ENCODE data around the gene WDFY4.

The WDFY4 gene

GRCh38 chr10:48684792-48685623, at the start of gene WDFY4:
Gene WDFY4 (plus strand): TSS chr10:48684873. CDS start chr10:48709733, 24,860 bp downstream.
- in situ Hi-C loops (cut with HindIII; ENCODE audit: low sequenced_read_pairs) = no loop called here

- in situ Hi-C loops (cut with HindIII; ENCODE audit: low sequenced_read_pairs) = loop anchor here (25.0 kb wide), 1 partner anchor 98 kb away; no protein-coding TSS in a partner anchor
These were observed 49.6 kb upstream of the WDFY4 start for GRCh38 chr10:48634984-48635557.

DNA sequence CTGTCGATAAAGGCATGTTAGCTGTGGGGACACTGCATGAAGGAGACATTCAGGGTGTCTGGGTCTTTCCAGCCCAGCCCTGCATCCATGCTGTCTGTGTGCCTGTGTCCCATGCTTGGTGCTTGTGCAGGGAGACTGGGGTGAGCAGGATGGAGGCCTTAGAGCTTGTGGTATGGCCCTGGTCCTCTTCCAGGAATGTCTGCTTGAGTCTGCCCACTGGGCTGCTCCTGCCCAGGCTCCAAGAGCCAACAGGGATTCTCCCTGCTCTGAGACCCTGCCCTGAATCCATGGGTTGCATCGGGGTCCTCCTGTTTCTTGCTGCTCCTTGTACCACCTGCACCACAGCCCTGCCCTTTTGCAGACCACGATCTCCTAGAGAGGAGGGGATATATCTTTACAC, 48.4 kb upstream of the WDFY4 start:
- in situ Hi-C loops (cut with HindIII; ENCODE audit: low sequenced_read_pairs) = loop anchor here (25.0 kb wide), 1 partner anchor 99 kb away; no protein-coding TSS in a partner anchor

DNA sequence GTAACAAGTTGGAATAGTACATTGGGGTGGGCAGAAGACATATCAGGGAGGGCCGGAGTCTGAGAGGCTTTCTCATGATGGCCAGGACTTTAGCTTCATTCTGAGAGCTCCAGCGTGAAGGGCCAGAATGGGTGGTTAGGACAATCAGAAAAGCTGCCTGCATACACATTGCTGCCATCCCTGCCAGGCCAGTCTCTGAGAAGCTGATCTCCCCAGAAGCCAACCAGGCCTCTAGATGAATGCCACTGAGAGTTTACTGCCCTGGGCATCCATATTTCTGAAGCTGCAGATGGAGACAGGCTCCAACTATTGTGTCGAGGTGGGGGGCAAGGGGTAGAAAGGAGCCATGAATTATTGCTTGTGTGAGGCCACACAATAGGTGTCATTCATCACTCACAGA, 47.8 kb upstream of the WDFY4 start:
- in situ Hi-C loops (cut with HindIII; ENCODE audit: low sequenced_read_pairs) = loop anchor here (25.0 kb wide), 1 partner anchor 100 kb away; no protein-coding TSS in a partner anchor

DNA sequence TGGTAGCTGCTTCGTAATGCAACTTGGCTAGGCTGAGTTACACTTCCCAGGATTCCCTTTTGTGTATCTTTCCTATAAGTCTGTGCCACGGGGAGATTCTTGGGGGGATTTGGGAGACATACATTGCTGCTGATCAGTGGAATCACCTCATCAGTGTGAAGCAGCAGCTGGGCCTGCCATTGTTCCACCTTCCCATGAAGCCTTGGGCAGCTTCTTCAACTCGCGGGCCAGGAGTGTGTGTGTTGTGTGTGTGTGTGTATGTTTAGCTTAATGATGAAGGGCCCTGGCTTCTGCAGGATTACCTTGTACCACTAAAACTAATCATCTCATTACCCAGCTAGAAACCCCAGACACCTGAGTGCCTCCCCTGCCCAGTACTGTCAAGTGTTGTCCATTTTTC, 46.5 kb upstream of the WDFY4 start:
- in situ Hi-C loops (cut with HindIII; ENCODE audit: low sequenced_read_pairs) = loop anchor here (25.0 kb wide), 1 partner anchor 101 kb away; no protein-coding TSS in a partner anchor

DNA sequence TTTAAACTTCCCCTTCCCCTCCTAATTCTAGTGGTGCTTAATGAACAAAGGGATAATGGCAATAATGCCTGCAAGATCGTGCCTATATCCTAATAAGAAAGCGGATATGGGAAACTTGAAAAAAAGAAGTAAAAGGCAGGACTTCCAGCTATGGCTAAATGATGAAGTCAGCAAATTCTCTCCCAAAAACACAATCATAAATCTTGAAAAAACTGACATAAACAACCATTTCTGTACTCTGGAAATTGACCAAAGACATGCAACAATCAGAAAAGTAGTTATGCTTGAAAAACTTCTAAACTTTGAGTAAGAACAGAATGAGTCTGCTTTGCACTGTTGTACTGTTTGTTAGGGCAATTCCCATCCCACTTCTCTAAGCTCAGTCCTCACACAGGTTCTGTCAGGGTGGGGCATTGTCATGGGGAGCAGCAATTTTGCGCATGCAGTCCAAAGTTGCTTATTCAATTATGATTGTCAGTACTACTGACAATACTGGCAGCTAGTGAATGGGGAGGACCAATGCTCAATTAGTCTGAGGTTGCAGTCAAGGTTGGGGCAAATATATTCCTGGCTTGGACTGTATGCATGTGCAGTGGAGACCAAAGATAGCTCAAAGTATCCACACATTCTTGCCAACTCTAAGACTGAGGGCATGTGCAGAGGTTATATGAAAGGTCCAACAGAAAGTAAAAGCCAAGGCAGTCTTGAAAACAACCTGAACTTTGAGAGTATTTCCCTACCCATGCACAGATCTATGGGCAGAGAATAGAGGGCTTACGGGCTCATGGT, 45.7 kb upstream of the WDFY4 start:
- in situ Hi-C loops (cut with HindIII; ENCODE audit: low sequenced_read_pairs) = loop anchor here (25.0 kb wide), 1 partner anchor 102 kb away; no protein-coding TSS in a partner anchor

- in situ Hi-C loops (cut with HindIII; ENCODE audit: low sequenced_read_pairs) = loop anchor here (25.0 kb wide), 1 partner anchor 102 kb away; no protein-coding TSS in a partner anchor
These were observed 45.0 kb upstream of the WDFY4 start for GRCh38 chr10:48639632-48640031.

DNA sequence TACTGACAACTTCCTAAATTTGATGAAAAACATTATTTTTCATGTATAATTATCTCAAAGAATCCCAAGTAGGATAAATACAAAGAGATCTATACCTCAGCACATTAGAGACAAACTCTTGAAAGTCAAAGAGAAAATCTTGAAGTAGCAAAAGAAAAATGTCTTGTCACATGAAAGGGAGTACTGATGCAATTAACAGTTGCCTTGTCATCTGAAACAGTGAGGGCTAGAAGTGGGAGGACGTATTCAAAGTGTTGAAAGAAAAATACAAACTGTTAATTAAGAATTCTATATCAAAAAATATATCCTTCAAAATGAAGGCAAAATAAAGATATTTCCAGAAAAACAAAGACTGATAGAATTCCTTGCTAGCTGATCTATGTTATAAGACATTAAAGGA, 44.3 kb upstream of the WDFY4 start:
- in situ Hi-C loops (cut with HindIII; ENCODE audit: low sequenced_read_pairs) = loop anchor here (25.0 kb wide), 1 partner anchor 103 kb away; no protein-coding TSS in a partner anchor

GRCh38 chr10:48641099-48641690, 43.5 kb upstream of the WDFY4 start:
- in situ Hi-C loops (cut with HindIII; ENCODE audit: low sequenced_read_pairs) = loop anchor here (25.0 kb wide), 1 partner anchor 104 kb away; no protein-coding TSS in a partner anchor

GRCh38 chr10:48645600-48645999, 39.1 kb upstream of the WDFY4 start:
- in situ Hi-C loops (cut with HindIII; ENCODE audit: low sequenced_read_pairs) = loop anchor here (25.0 kb wide), 1 partner anchor 108 kb away; no protein-coding TSS in a partner anchor

DNA sequence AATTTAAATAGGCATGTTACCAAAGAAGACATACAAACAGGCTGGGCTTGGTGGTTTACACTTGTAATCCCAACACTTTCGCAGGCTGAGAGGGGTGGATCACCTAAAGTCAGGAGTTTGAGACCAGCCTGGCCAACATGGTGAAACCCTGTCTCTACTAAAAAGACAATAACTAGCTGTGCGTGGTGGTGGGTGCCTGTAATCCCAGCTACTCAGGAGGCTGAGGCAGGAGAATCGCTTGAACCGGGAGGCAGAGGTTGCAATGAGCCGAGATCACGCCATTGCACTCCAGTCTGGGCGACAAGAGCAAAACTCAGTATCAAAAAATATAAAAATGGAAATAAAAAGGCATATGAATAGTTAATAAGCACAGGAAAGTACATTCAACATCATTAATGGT, 37.6 kb upstream of the WDFY4 start:
- in situ Hi-C loops (cut with HindIII; ENCODE audit: low sequenced_read_pairs) = loop anchor here (25.0 kb wide), 1 partner anchor 110 kb away; no protein-coding TSS in a partner anchor

GRCh38 chr10:48648172-48648942, 36.3 kb upstream of the WDFY4 start:
- in situ Hi-C loops (cut with HindIII; ENCODE audit: low sequenced_read_pairs) = loop anchor here (25.0 kb wide), 1 partner anchor 111 kb away; no protein-coding TSS in a partner anchor

DNA sequence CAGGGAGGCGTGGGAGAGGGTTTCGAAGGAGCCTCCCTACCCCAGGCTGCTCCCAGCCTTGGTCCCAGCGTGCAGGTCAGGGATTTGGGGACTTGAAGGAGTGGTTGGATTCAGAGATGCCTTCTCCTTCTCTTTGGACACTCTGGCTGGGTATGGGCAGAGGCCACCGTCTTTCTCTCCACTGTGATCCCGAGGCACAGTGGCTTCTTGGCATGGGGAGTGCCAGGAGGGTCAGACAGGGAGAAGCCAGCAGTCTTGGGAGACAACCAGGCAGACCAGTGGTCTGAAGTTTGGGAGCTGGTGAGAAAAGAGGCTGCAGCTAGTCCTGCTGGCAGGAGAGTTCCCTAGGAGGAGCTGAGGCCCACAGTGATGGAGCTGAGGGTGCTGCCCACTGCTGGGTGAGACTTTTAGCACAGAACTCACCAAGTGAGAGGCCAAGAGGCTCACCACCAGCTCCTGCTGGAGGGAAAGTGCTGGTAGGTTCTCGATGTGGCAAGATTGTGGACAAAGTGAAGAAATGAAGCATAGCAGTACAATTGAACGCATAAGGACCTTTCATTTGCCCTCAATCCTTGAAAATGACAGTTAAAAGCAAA, 35.2 kb upstream of the WDFY4 start:
- in situ Hi-C loops (cut with HindIII; ENCODE audit: low sequenced_read_pairs) = loop anchor here (25.0 kb wide), 1 partner anchor 112 kb away; no protein-coding TSS in a partner anchor

DNA sequence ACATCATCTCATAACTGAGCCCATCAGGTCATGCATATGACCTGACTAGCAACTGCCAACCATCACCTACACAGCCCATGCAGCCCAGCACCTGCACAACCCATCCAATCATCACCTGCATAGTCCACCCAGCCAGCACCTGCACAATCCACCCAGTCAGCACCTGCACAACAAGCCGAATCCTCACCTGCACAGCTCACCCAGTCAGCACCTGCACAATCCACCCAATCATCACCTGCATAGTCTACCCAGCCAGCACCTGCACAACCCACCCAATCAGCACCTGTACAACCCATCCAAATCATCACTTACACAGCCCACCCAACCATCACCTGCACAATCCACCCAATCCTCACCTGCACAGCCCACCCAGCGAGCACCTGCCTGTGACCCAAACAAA, 33.4 kb upstream of the WDFY4 start:
- in situ Hi-C loops (cut with HindIII; ENCODE audit: low sequenced_read_pairs) = no loop called here

DNA sequence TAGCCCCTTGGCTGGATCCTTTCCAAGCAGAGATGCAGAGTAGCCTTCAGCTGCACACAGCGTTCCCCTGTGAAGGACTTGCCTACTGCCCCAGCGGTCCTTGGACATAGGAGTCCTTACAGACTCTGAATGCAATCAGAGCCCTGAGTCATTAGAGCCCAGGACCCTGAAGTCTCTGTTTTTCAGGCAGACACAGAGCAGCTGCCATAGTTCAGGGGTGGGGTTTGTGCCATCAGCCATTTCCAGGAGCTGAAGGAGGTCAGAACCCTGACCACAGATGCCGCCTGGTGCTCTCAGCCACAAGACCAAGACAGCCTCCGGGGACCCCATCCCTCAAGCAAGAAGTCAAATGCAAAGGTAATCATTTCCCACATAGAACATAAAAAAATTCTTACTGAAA, 32.8 kb upstream of the WDFY4 start:
- in situ Hi-C loops (cut with HindIII; ENCODE audit: low sequenced_read_pairs) = no loop called here

- in situ Hi-C loops (cut with HindIII; ENCODE audit: low sequenced_read_pairs) = no loop called here
These were observed 32.3 kb upstream of the WDFY4 start for GRCh38 chr10:48652344-48652743.

DNA sequence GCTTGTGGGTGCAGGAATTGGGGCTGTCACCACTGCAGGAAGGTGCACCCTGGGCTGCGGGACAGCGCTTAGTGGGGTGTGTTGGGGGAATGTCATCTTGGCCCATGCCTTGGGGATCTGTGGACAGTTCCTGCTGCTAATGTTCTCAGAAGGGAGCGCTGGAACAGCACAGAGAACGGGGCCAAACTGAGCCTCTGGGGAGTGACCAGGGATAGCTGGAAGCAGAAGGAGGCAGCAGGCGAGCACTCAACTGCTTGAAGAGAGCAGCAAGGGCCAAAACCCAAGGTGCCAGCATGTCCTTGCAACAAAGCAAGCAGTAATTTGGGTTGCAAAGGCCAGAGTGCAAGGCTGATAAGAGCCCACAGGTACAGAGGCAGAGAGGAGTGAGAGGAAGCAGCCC, 31.3 kb upstream of the WDFY4 start:
- in situ Hi-C loops (cut with HindIII; ENCODE audit: low sequenced_read_pairs) = no loop called here

GRCh38 chr10:48653944-48654698, 30.6 kb upstream of the WDFY4 start:
- in situ Hi-C loops (cut with HindIII; ENCODE audit: low sequenced_read_pairs) = no loop called here
